HG03175 (cell line): ENCODE results near the gene GRAP2.

Experiments
- ATAC-seq: cut with Tn5 transposase; IDR thresholded peaks from one replicate; pipeline ENCODE4 v1.9.1; 2021; ENCODE audit warnings: mild to moderate bottlenecking, moderate library complexity; ENCODE audit not compliant: unreplicated experiment

The GRAP2 gene

DNA sequence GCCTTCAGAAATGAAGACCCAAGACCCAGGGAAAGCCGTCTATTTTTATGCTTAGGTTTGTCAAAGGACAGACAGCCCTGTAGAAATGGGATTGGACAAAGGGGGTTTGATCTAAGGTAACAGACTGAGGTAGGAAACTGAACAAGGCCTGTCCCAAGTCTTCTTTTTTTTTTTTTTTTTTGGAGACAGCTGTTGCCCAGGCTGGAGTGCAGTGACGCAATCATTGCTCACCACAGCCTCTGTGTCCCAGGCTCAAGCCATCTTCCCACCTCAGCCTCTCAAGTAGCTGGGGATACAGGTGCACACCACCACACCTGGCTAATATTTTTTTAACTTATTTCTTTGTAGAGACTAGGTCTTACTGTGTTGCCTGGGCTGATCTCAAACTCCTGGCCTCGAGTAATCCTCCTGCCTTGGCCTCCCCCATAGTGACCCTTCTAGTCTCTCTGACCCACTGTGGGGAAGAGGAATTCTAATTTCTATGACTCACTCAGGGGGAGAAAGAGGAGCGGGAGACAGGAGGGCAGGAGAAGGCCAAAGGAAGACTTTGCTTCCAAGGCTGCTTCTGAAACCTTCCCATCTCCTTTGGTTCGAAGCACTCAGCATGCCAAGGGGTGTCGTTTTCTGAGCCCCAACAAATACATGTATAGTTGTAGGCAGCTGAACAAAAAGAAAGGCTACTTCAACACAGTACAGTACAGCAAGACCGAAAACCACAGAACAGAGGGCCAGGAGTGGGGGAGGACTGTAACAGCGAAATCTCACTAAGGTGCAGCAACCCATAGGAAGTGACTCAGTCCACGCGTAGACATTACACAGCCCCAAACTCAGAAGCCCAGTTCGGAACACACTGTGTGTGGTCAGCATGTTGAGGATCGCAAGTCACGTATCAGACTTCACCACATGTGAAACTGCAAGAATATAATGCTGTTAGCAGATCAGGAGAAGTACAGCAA lies 60.2 kb downstream of the GRAP2 start:
- peak; percentile 86 for ATAC-seq

DNA sequence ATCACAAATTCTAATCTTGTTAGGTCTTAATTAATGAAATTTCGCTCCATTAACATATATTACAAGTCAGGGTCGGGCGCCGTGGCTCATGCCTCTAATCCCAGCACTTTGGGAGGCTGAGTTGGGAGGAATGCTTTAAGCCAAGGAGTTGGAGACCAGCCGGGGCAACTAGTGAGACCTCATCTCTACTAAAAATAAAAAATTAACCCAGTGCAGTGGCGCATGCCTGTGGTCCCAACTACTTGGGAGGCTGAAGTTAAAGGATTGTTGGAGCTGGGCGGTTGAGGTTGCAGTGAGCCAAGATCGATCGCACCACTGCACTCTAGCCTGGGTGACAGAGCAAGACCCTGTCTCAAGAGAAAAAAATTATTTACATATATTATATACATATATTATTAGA lies 61.2 kb downstream of the GRAP2 start:
- no peak for ATAC-seq

DNA sequence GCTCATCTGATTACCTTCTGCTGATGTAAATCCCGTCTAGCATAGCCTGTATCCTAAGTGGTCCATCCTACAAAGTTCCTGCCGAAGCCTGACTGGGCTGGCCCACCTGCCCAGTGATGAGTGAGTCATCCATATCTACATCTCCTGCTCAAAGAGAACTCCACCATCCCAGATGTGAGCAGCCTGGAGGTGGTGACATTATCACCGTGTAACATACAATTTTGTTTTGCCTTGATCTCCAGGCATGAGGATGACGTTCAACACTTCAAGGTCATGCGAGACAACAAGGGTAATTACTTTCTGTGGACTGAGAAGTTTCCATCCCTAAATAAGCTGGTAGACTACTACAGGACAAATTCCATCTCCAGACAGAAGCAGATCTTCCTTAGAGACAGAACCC lies 64.9 kb downstream of the GRAP2 start:
- no peak for ATAC-seq

DNA sequence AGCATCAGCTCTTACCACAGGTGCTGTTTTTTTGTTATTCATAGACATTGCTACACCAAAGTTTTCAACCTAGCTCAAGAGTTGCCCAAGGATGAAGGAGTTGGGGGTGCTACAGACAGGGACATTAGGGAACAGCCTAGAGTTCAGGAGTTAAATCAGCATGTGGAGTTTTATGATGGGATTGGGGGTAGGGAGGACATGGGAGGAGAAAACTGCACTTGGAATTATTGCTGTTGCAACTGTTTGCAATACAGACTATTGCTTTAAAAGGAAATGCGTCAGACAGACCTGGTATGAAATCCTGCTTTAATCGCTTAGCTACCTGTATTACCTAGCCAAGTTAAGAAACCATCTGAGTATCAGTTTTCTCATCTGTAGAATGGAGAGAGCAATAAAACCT lies 65.6 kb downstream of the GRAP2 start:
- ATAC-seq, result no peak

GRCh38 chr22:39967103-39967829 lies 66.4 kb downstream of the GRAP2 start:
- ATAC-seq, result no peak

GRCh38 chr22:39967996-39968972 lies 67.4 kb downstream of the GRAP2 start:
- ATAC-seq, result no peak

DNA sequence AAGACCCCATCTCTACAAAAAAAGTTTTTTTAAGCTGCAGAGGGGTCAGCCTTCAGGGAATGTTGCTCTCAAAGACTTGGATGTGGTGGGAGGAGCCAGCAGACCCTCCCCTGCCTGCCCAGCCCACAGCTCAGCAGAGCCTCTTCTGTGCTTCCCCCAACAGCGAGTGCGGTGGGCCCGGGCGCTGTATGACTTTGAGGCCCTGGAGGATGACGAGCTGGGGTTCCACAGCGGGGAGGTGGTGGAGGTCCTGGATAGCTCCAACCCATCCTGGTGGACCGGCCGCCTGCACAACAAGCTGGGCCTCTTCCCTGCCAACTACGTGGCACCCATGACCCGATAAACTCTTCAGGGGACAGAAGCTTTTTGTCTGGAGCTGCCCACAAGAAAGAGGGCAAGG lies 69.9 kb downstream of the GRAP2 start:
- ATAC-seq, result no peak

DNA sequence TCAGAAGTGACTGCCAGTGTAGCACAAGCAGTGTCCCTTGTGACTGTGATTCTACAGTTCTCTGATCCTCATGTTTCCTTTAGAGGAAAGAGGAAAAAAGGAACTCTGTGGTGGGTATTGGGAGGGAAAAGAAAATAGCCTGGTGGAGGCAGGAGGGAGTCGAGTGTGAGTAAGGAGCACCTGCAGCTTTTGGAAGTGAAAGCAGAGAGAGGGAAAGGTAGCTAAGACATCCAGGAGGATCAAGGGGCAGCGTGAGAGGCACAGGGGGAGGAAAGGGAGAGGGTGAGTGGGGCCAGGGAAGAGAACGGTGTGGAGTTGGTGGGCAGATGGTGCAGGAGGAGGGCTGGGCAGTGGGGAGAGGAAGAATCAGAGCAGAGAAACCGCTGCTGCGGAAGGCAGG lies 71.8 kb downstream of the GRAP2 start:
- no peak for ATAC-seq

DNA sequence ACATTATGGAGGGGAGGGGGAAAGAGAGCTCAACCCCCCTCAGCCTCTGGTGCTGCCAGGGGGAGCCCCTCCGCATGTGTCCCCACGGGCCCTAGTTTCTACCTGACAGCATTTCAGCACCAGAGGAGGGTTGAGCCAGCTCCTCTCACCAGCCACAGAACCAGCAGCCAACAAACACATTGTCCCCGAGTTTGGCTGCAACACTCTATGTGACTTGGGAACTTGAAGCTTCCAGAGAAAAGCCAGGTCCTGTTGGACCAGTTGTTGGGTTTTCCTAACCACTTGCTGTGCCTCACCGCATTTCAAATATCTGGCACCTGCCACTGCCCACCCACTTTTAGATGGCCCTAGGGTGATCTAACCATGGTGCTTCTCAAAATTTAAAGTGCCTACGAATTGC lies 72.8 kb downstream of the GRAP2 start:
- ATAC-seq, result no peak

- ATAC-seq, result no peak
Observed at GRCh38 chr22:39974065-39974464, 73.2 kb downstream of the GRAP2 start.

DNA sequence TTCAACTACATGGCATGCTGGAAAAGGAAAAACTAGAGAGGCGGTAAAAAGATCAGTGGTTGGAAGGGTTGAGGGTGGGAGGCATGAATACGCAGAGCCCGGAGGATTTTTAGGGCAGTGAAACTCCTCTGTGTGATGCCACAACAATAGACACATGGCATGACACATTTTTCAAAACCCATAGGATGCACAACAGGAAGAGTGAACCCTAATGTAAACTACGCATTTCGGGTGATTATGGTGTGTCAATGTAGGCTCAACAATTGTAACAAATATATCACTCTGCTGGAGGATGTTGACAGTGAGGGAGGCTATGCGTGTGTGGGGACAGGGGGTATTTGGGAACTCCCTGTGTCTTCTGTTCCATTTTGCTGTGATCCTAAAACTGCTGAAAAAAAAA lies 78.2 kb downstream of the GRAP2 start:
- ATAC-seq, result no peak

DNA sequence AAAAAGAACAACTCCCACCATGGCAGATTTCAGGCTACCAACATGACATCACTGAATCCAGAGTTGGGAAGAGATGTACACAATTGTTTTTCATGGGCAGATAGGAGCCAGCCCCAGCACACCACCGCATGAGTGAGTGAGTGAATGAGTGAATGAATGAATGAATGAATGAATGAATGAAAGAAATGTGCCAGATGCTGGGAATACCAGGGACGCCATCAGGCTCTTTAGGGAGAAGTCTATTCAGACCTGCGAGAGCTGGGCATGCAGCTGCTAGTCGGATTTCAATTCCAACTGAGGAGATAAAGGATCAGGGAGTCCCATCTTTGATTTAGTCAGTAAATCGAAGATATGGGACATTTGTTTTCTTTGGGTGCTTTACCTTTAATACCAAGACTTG lies 78.6 kb downstream of the GRAP2 start:
- no peak for ATAC-seq

- ATAC-seq, result no peak
Observed at GRCh38 chr22:39980596-39980995, 79.7 kb downstream of the GRAP2 start.

DNA sequence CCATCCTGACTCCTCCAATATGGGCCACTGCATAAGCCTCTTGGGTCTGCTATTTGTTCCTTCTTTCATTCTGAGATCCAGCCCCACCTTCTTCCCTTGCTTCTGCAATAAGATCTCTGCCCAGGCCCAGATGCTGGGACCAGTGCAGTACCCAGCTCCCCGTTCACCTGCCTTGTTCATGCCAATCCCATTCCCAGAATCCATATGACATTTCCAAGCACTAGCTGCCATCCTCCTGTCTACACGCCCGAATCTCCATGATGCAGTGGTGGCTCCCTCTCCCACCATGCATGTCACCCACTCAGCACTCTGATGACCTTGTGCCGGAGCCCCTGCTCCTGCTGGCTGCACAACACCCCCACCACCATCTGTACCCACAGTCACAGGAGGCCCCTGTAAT lies 82.5 kb downstream of the GRAP2 start:
- ATAC-seq, result no peak

- no peak for ATAC-seq
Observed at GRCh38 chr22:39984006-39984405, 83.1 kb downstream of the GRAP2 start.

DNA sequence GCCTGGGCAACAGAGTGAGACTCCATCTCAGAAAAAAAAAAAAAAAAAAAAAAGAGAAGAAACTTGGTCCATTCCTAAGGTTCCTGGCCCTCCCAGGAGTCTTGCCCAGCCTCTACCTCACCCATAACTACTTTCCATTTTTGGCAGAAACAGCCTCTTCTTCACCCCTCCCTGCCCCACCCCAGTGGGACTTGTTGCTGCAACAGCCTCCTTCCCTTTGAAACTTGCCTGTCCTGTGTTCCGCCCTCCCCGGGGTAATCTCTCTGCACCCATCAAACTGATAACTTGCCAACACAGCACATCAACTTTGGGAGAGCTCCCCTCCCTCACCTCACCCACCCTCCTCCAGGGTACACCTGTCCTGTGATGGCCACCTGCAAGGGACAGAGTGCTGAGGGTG lies 83.9 kb downstream of the GRAP2 start:
- ATAC-seq, result no peak

GRCh38 chr22:39985383-39986035 lies 84.6 kb downstream of the GRAP2 start:
- ATAC-seq, result no peak

- no peak for ATAC-seq
Observed at GRCh38 chr22:39988386-39989114, 87.7 kb downstream of the GRAP2 start.

DNA sequence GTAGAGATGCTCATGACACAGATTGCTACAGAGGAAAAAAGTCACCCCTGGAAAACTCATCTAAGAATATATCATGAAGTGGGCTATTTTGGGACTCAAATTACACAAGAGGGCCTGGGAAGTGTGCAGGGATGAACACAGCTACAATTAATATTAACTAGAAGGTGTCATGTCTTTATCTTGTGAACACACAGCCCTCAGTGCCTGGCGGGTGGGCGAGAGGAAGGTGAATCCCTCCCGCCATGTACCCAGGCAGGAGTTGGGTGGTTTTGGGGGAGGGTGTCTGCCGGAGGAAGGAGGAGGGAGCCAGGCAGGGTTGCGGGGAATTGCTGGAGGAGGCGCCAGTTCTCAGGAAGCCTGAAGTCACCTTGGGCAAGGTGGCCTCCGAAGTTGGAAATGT lies 88.7 kb downstream of the GRAP2 start:
- no peak for ATAC-seq

- no peak for ATAC-seq
Observed at GRCh38 chr22:39990686-39991085, 89.8 kb downstream of the GRAP2 start.
